Fibroblast of villous mesenchyme (primary cell): ENCODE data around the gene FN3K. TPM values are rescaled to one million over a fixed set of nuclear protein-coding genes. Genes with fewer than 3 reads are reported as not detected.

Experiments
- DNase-seq: peaks from one replicate; pipeline ENCODE4 v3.0.0-alpha.2; 2010; ENCODE audit warnings: low read depth
- H3K4me3 ChIP-seq: 2 replicates; pipeline ENCODE4 v1.5.1; 2011; ENCODE audit warnings: low read depth, mild to moderate bottlenecking, low read length
- CTCF ChIP-seq: IDR thresholded peaks from 2 replicates; pipeline ENCODE4 v1.5.1; 2012; ENCODE audit warnings: low read depth, mild to moderate bottlenecking, low read length; ENCODE audit not compliant: insufficient read depth
- total RNA-seq: library from RNA; depleted of rRNA; stranded (reverse); fragments of >200 nt; gene quantifications from 2 replicates; pipeline ENCODE4 v1.2.3, GENCODE V29; 2012

Gene FN3K
- total RNA-seq, 1 donor: 2.2 TPM

- TF ChIP-seq CTCF: no peak
- no peak overlapping the region for H3K4me3 ChIP-seq
- peak; percentile 93 for DNase-seq
Measured at GRCh38 chr17:82791532-82791931, 56.1 kb downstream of the FN3K start.

DNA sequence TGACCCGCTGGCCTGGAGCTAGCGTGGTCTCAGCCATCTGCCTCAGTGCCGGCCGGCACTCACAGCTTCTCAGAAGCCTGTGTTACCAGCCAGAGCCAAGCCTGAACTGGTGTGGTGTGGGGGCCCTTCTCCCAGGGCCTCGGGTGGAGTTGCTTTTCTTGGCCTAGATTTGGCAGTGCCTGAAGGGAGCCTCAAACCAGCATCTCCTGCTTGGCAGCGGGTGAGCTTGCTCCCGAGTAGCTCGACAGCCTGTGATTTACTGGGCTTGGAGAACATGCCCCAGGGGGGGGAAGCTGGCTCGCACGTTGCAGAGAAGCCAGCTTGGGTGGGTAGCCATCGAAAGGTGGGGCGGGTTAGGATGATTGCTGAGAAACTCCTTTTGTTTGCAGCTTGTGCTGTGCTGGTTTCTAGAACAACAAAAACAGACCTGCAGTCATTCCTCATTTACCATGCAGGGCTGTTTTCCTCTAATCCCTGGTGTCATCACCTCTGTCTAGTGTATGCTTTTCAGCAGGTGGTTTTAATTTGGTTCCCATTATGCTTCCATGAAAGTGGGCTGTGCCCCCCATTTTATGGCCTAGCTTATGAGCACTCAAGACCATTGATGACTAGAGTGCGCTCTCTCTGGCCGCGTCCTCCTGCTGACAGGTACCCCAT lies 58.7 kb downstream of the FN3K start:
- no peak for TF ChIP-seq CTCF
- peak; percentile 25 for DNase-seq
- no peak overlapping the region for H3K4me3 ChIP-seq

DNA sequence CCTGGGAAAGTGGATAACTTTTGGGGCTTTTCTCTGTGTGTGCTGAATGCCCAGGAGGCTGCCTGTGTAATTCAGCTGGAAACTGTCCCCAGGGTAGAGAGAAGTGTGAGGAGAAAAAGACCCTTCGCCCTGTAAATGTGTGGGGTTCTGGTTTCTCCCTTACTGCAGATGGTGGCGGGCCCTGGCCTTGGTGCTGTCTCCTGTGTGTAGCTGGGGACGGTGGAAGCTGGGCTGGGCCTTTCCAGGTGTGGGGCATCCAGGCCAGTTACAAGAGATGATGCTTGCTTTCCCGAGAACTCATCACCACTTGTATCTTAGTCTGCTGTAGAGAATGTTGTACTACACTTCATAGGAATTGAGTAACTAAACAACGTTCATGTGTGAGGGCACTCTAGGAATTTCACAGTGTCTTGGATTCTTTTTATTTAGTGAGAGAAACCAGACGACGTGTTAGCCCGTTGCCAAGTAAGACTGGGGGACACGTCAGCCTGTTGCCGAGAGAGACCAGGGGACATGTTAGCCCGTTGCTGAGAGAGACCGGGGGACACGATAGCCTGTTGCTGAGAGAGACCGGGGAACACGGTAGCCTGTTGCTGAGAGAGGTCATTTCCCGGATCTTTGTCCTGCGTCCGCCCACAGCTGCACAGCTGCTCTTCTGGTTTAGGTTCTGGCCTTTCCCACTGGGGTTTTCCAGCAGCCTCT lies 59.5 kb downstream of the FN3K start:
- peak; percentile 79 for DNase-seq
- no peak for TF ChIP-seq CTCF

GRCh38 chr17:82795615-82796014 lies 60.2 kb downstream of the FN3K start:
- H3K4me3 ChIP-seq: no peak overlapping the region
- DNase-seq: no peak
- no peak for TF ChIP-seq CTCF

More for the DNA sequence above, 59.5 kb downstream of the FN3K start:
- no peak overlapping the region for H3K4me3 ChIP-seq

DNA sequence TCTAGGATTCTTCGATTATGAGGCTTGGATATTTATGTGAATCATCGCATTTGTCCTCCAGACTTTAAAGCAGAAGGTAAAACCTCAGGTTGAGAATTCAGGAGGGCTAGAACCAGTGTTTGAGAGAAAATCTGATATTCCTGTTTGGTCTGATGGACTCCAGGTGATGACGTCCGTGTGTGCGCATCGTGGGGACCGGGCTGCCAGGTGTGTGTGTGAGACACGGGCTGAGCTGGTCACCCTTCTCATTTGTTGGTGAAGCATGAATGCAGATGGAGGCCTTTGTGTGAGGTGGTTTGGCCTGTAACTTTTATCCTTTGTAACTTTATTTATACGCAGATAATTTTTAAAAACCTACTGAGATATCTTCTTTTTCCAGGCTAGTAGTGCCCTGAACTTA lies 61.6 kb downstream of the FN3K start:
- no peak for DNase-seq
- H3K4me3 ChIP-seq: no peak overlapping the region

GRCh38 chr17:82798752-82799151 lies 63.3 kb downstream of the FN3K start:
- H3K4me3 ChIP-seq: no peak overlapping the region
- no peak for TF ChIP-seq CTCF
- DNase-seq: no peak

More for the DNA sequence above, 61.6 kb downstream of the FN3K start:
- no peak for TF ChIP-seq CTCF
